ENCODE measurements around the gene CCDC116.
"Not testable (repeated sequence)": the region's sequence is repeated elsewhere in the genome, so short reads cannot be mapped to it uniquely, and the experiment has no call there.

Gene CCDC116

GRCh38 chr22:21657020-21657359, 24.4 kb downstream of the CCDC116 start:
- DNase-seq, result peak; percentile 29

- peak; percentile 86 for DNase-seq
Observed at GRCh38 chr22:21657360-21658032, 24.9 kb downstream of the CCDC116 start.

GRCh38 chr22:21659864-21660525, 27.4 kb downstream of the CCDC116 start:
- DNase-seq, result no peak

- DNase-seq, result no peak
Observed at GRCh38 chr22:21660904-21661303, 28.3 kb downstream of the CCDC116 start.

- DNase-seq, result no peak
Observed at GRCh38 chr22:21661991-21662390, 29.4 kb downstream of the CCDC116 start.

GRCh38 chr22:21663738-21664137, 31.2 kb downstream of the CCDC116 start:
- no peak for DNase-seq

- no peak for DNase-seq
Observed at GRCh38 chr22:21665047-21665851, 32.7 kb downstream of the CCDC116 start.

GRCh38 chr22:21666786-21667185, 34.2 kb downstream of the CCDC116 start:
- no peak for DNase-seq

- DNase-seq, result no peak
Observed at GRCh38 chr22:21669026-21669425, 36.5 kb downstream of the CCDC116 start.

GRCh38 chr22:21672107-21672629, 39.6 kb downstream of the CCDC116 start:
- no peak for DNase-seq

- DNase-seq, result no peak
Observed at GRCh38 chr22:21673534-21674321, 41.2 kb downstream of the CCDC116 start.

- no peak for DNase-seq
Observed at GRCh38 chr22:21674638-21675245, 42.2 kb downstream of the CCDC116 start.

GRCh38 chr22:21677606-21678443, 45.3 kb downstream of the CCDC116 start:
- DNase-seq, result no peak

- DNase-seq, result not testable (repeated sequence)
Observed at GRCh38 chr22:21678842-21679241, 46.3 kb downstream of the CCDC116 start.

- DNase-seq, result no peak
Observed at GRCh38 chr22:21679383-21679782, 46.8 kb downstream of the CCDC116 start.

GRCh38 chr22:21680830-21681565, 48.4 kb downstream of the CCDC116 start:
- DNase-seq, result no peak

GRCh38 chr22:21681566-21682370, 49.2 kb downstream of the CCDC116 start:
- peak; percentile 37 for DNase-seq

GRCh38 chr22:21682385-21683175, 50.0 kb downstream of the CCDC116 start:
- DNase-seq, result no peak

GRCh38 chr22:21683401-21683811, 50.8 kb downstream of the CCDC116 start:
- no peak for DNase-seq

All from stimulated activated CD8-positive, alpha-beta memory T cell treated with anti-CD3 and anti-CD28 coated beads, Interleukin-4, amount 100 ng/mL, for 48 hours (primary cell).